Colonic mucosa (tissue), 4 donors: Measurements from ENCODE around the gene SDHAF2. TPM values are rescaled to one million over a fixed set of nuclear protein-coding genes. Genes with fewer than 3 reads are reported as not detected.

ENCODE experiments used
- DNase-seq: peaks from one replicate; pipeline ENCODE4 v3.0.0-alpha.2; 2020
- H3K27ac ChIP-seq: fragments of 200-600 bp; one replicate; pipeline ENCODE4 v1.8.0; 2021
- H3K27me3 ChIP-seq: fragments of 200-600 bp; one replicate; pipeline ENCODE4 v1.8.0; 2021
- H3K36me3 ChIP-seq: fragments of 200-600 bp; one replicate; pipeline ENCODE4 v1.8.0; 2021
- H3K4me1 ChIP-seq: fragments of 200-600 bp; one replicate; pipeline ENCODE4 v1.8.0; 2021; ENCODE audit warnings: mild to moderate bottlenecking
- H3K4me3 ChIP-seq: fragments of 200-600 bp; one replicate; pipeline ENCODE4 v1.8.0; 2021
- H3K9ac ChIP-seq, 2 donors: one replicate each; pipeline ENCODE4 v1.7.0; 2013; ENCODE audit warnings: control low read depth in 2 of 2, low read depth in 2 of 2, low read length in 2 of 2
- H3K9me3 ChIP-seq: fragments of 200-600 bp; one replicate; pipeline ENCODE4 v1.8.0; 2021
- CTCF ChIP-seq: fragments of 200-600 bp; IDR thresholded peaks from one replicate; pipeline ENCODE4 v1.8.0; 2022; ENCODE audit warnings: antibody characterized with exemption, mild to moderate bottlenecking
- intact Hi-C: fragments of 100-400 bp; cut with DNase I; formaldehyde crosslinking; loops from one replicate; pipeline ENCODE4 v1.14.1; 2022
- total RNA-seq, 2 donors: library from RNA; stranded (reverse); fragmentation: NEBNext Ultra II Directional in 1 of 2; extraction: Animal tissue kit (Norgen Biotek cat#: 25700) in 1 of 2; gene quantifications; one replicate each; pipeline ENCODE4 v1.2.1, GENCODE V29; 2021
- donor health status: healthy.
- donor health status: DM: no; HTN: no; CAD: no.
- donor health status: DM: no; HTN: no; CAD: no.

Gene SDHAF2
- total RNA-seq, 2 donors from 2014 or later, result 38.3 to 38.5 TPM

- DNase-seq, result peak; percentile 34
- H3K27ac ChIP-seq, result no peak overlapping the region
- intact Hi-C loops, result no loop called here
- H3K9ac ChIP-seq, result no peak overlapping the region
- no peaks in the 10 kb centered on the region for H3K4me1 ChIP-seq
- H3K9me3 ChIP-seq, result no peaks in the 10 kb centered on the region
- no peaks in the 10 kb centered on the region for H3K27me3 ChIP-seq
- H3K36me3 ChIP-seq, result no peaks in the 10 kb centered on the region
- no peak for TF ChIP-seq CTCF
- no peak overlapping the region for H3K4me3 ChIP-seq
Measured at GRCh38 chr11:61472282-61472681, 42.4 kb downstream of the SDHAF2 start.

DNA sequence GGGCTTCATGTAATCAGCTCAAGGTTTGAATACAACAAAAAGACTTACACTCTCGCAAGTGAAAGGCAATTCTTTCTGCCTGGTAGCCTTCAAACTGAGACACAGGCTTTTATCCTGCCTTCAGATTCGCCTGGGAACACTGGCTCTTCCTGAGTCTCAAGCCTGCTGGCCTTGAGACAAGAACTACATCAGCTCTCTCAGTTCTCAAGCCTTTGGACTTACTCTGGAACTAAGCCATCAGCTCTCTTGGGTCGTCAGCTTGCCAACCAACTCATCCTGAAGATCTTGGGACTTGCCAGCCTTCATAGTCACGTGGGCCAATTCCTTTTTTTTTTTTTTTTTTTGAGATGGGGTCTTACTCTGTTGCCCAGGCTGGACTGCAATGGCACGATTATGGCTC is 42.9 kb downstream of the SDHAF2 start:
- intact Hi-C loops, result no loop called here
- DNase-seq, result no peak
- Histone ChIP-seq H3K9ac (no peak overlapping the region), H3K4me3 (no peak overlapping the region), H3K4me1 (no peaks in the 10 kb centered on the region), H3K36me3 (no peaks in the 10 kb centered on the region), H3K27me3 (no peaks in the 10 kb centered on the region), H3K9me3 (no peaks in the 10 kb centered on the region), H3K27ac (no peak overlapping the region)
- no peak for TF ChIP-seq CTCF

GRCh38 chr11:61473370-61474012 is 43.6 kb downstream of the SDHAF2 start:
- Histone ChIP-seq H3K9ac (no peak overlapping the region), H3K4me1 (no peaks in the 10 kb centered on the region), H3K9me3 (no peaks in the 10 kb centered on the region), H3K27me3 (no peaks in the 10 kb centered on the region), H3K4me3 (no peak overlapping the region), H3K27ac (no peak overlapping the region), H3K36me3 (no peaks in the 10 kb centered on the region)
- intact Hi-C loops, result no loop called here
- peak; percentile 31 for DNase-seq
- no peak for TF ChIP-seq CTCF

GRCh38 chr11:61474013-61474643 is 44.2 kb downstream of the SDHAF2 start:
- DNase-seq, result no peak
- TF ChIP-seq CTCF, result no peak
- H3K4me3 ChIP-seq, result no peak overlapping the region
- H3K27ac ChIP-seq, result no peak overlapping the region
- no peaks in the 10 kb centered on the region for H3K9me3 ChIP-seq
- intact Hi-C loops, result no loop called here
- no peaks in the 10 kb centered on the region for H3K36me3 ChIP-seq
- no peaks in the 10 kb centered on the region for H3K4me1 ChIP-seq
- no peaks in the 10 kb centered on the region for H3K27me3 ChIP-seq
- H3K9ac ChIP-seq, result no peak overlapping the region

- Histone ChIP-seq H3K9me3 (no peaks in the 10 kb centered on the region), H3K4me3 (no peak overlapping the region), H3K27ac (no peak overlapping the region), H3K36me3 (no peaks in the 10 kb centered on the region), H3K4me1 (no peaks in the 10 kb centered on the region), H3K27me3 (no peaks in the 10 kb centered on the region), H3K9ac (no peak overlapping the region)
- TF ChIP-seq CTCF, result no peak
- no peak for DNase-seq
- intact Hi-C loops, result loop anchor here (5.0 kb wide), 1 partner anchor 162 kb away; no protein-coding TSS in a partner anchor
Measured at GRCh38 chr11:61475433-61475832, 45.5 kb downstream of the SDHAF2 start.
